Skeletal muscle satellite cell (primary cell): ENCODE data around the gene ISL2.

Source experiments
- H3K27me3 ChIP-seq: 2 replicates; pipeline ENCODE4 v1.7.0; 2013; ENCODE audit warnings: low read length; ENCODE audit not compliant: control insufficient read depth, insufficient read depth
- H3K36me3 ChIP-seq: 2 replicates; pipeline ENCODE4 v1.7.0; 2013; ENCODE audit warnings: mild to moderate bottlenecking, control low read depth, low read length; ENCODE audit not compliant: insufficient read depth
- H3K4me1 ChIP-seq: 2 replicates; pipeline ENCODE4 v1.7.0; 2013; ENCODE audit warnings: low read length; ENCODE audit not compliant: control insufficient read depth, insufficient read depth
- H3K4me2 ChIP-seq: 2 replicates; pipeline ENCODE4 v1.7.0; 2013; ENCODE audit warnings: mild to moderate bottlenecking, low read length
- H3K4me3 ChIP-seq: 2 replicates; pipeline ENCODE4 v1.7.0; 2013; ENCODE audit warnings: low read length
- H3K9ac ChIP-seq: 2 replicates; pipeline ENCODE4 v1.7.0; 2013; ENCODE audit warnings: mild to moderate bottlenecking, low read depth, low read length, moderate library complexity
- H3K9me3 ChIP-seq: replicated peaks from 2 replicates; pipeline ENCODE4 v1.7.0; 2013; ENCODE audit warnings: mild to moderate bottlenecking, control low read depth, low read length

ISL2 gene

DNA sequence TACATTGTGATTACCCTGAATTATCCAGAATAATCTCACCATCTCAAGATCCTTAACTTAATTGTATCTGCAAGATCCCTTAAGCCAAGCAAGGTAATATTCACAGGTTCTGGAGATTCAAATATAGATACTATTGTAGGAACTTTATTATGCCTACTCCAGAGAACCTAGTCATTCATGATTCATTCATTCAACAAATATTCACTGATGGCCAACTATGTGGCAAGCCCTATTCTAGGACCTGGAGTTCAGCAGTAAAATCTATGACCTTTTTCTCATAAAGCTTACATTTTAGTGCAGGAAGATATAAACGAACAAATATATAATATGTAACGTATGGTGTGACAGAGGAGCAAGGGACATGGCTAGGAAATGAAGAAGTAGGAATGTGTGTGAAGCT, 49.6 kb downstream of the ISL2 start:
- H3K36me3 ChIP-seq: no peaks in the 10 kb centered on the region
- no peak overlapping the region for H3K9ac ChIP-seq
- H3K9me3 ChIP-seq: no peaks in the 10 kb centered on the region
- no peak overlapping the region for H3K4me2 ChIP-seq
- H3K27me3 ChIP-seq: no peaks in the 10 kb centered on the region
- no peaks in the 10 kb centered on the region for H3K4me1 ChIP-seq
- H3K4me3 ChIP-seq: no peak overlapping the region

DNA sequence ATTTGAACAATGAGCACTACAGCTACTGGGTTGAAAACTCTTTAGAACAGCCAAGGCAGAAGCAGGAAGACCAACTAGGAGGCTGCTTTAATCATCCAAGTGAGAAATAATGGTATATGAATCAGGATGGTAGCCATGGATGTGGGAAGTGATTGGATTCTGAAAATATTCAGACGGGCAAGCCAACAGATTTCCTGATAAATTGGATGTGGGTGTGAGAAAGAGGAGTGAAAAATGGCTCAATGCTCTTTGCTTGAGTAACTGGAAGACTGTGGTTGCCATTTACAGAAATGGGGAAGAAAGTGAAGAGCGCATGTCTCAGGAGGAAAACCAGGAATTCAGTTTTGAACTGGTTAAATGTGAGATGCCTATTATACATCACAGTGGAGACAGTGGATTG, 50.4 kb downstream of the ISL2 start:
- Histone ChIP-seq H3K4me2 (no peak overlapping the region), H3K9ac (no peak overlapping the region)

DNA sequence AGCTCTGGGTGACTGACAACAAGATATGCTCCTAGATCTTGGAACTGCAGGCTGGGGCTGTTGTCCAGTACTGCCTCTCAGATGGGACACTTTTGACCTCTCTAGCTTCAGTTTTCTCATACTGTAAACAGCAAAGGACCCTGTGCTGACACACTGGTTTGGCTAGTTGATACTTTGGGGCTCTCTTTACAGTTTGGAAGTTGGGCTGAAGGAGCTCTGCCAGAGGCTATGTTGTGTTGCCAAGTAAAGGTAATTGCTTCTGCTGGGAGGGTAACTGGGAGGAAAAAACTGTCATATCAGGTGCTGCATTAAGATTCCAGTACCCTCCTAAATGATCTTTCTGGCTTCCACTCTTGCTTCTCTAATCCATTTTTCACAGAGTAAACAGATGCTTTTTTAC, 54.0 kb downstream of the ISL2 start:
- Histone ChIP-seq H3K9ac (no peak overlapping the region), H3K4me1 (no peaks in the 10 kb centered on the region), H3K9me3 (no peaks in the 10 kb centered on the region), H3K27me3 (no peaks in the 10 kb centered on the region), H3K4me3 (no peak overlapping the region), H3K36me3 (no peaks in the 10 kb centered on the region), H3K4me2 (no peak overlapping the region)

More for the DNA sequence above, 50.4 kb downstream of the ISL2 start:
- no peak overlapping the region for H3K4me3 ChIP-seq
- no peaks in the 10 kb centered on the region for H3K9me3 ChIP-seq
- H3K36me3 ChIP-seq: no peaks in the 10 kb centered on the region
- no peaks in the 10 kb centered on the region for H3K4me1 ChIP-seq
- H3K27me3 ChIP-seq: no peaks in the 10 kb centered on the region

DNA sequence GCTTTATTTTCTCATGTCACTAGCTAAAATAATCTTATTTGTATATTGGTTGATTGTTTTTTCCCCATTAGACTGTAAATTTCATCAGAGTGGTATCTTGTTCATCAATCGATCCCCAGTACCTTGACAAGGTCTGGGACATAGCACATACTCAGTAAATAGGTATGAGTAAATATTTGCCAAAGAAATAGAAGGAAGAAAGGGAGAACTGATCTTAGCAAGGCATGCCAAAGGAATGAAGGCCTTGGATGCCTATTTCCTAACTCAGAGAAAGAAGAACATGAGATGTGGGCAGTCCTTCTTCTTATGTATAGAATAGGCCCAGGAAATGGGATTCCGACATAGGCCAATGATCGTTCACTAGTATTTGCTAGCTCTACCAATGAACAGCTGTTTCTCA, 54.7 kb downstream of the ISL2 start:
- Histone ChIP-seq H3K4me1 (no peaks in the 10 kb centered on the region), H3K9me3 (no peaks in the 10 kb centered on the region), H3K27me3 (no peaks in the 10 kb centered on the region), H3K4me2 (no peak overlapping the region), H3K9ac (no peak overlapping the region), H3K36me3 (no peaks in the 10 kb centered on the region), H3K4me3 (no peak overlapping the region)

DNA sequence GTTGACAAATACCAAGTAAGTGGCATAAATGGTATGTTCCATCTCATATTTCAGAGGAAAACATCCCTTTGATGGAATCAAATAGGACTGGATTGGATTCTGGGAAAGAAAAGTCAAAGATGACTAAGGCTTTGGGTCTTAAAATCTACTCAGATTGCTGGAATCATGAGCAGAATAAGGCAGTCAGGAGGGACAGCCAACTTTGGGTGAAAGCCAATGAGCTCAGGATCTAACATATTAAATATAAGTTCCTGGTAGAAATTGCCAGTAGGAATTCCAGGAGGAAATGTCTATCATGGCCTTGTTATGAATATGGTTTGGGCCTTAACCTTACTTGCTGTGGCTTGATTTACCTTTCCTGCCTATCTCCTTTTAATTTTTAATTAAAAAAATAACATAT, 55.3 kb downstream of the ISL2 start:
- H3K4me1 ChIP-seq: no peaks in the 10 kb centered on the region
- no peak overlapping the region for H3K4me3 ChIP-seq
- H3K9me3 ChIP-seq: no peaks in the 10 kb centered on the region
- no peaks in the 10 kb centered on the region for H3K36me3 ChIP-seq
- no peak overlapping the region for H3K4me2 ChIP-seq
- H3K9ac ChIP-seq: no peak overlapping the region
- no peaks in the 10 kb centered on the region for H3K27me3 ChIP-seq
